Stimulated activated CD4-positive, alpha-beta T cell treated with anti-CD3 and anti-CD28 coated beads, Interleukin-15, amount 100 ng/mL, for 1 hour (primary cell): Measurements from ENCODE around the gene CDC16.

ENCODE experiments used
- DNase-seq, 2 donors: peaks; one replicate each; pipeline ENCODE4 v3.0.0-alpha.2; 2020; ENCODE audit warnings: low read depth in 1 of 2, low spot score in 1 of 2

CDC16 gene

GRCh38 chr13:114296902-114297301, 62.2 kb downstream of the CDC16 start:
- DNase-seq = no peak

GRCh38 chr13:114298866-114299265, 64.2 kb downstream of the CDC16 start:
- DNase-seq = no peak

GRCh38 chr13:114299604-114300305, 65.1 kb downstream of the CDC16 start:
- DNase-seq = no peak

- DNase-seq = no peak
Measured at GRCh38 chr13:114303700-114304327, 69.1 kb downstream of the CDC16 start.

- no peak for DNase-seq
Measured at GRCh38 chr13:114304346-114305034, 69.8 kb downstream of the CDC16 start.

GRCh38 chr13:114309086-114309485, 74.4 kb downstream of the CDC16 start:
- DNase-seq = no peak

GRCh38 chr13:114309806-114310410, 75.2 kb downstream of the CDC16 start:
- DNase-seq = no peak

GRCh38 chr13:114310956-114311355, 76.3 kb downstream of the CDC16 start:
- no peak for DNase-seq

- DNase-seq = no peak
Measured at GRCh38 chr13:114311387-114311786, 76.7 kb downstream of the CDC16 start.

- no peak for DNase-seq
Measured at GRCh38 chr13:114311908-114312307, 77.2 kb downstream of the CDC16 start.

GRCh38 chr13:114313061-114313860, 78.6 kb downstream of the CDC16 start:
- peak in 1 of 2 donors; percentile 6 for DNase-seq

GRCh38 chr13:114314074-114314912, 79.6 kb downstream of the CDC16 start, which contains the start of gene CHAMP1:
Gene CHAMP1 (plus strand): TSS chr13:114314503. CDS start chr13:114323843, 9,340 bp downstream.
- peak; percentile 79 to 90 for DNase-seq

- DNase-seq = no peak
Measured at GRCh38 chr13:114315074-114315785, 80.5 kb downstream of the CDC16 start.

GRCh38 chr13:114318624-114319023, 83.9 kb downstream of the CDC16 start:
- DNase-seq = no peak

- DNase-seq = no peak
Measured at GRCh38 chr13:114319441-114319913, 84.8 kb downstream of the CDC16 start.

- no peak for DNase-seq
Measured at GRCh38 chr13:114320065-114320464, 85.4 kb downstream of the CDC16 start.

- DNase-seq = no peak
Measured at GRCh38 chr13:114321256-114321655, 86.6 kb downstream of the CDC16 start.
